GM12873 (cell line): Measurements from ENCODE around the gene SLC25A51.

ENCODE experiments used
- TF ChIP-seq, protein P1 (sequence below): IDR thresholded peaks from 2 replicates; pipeline ENCODE4 v1.5.1; 2012; ENCODE audit warnings: low read depth, mild to moderate bottlenecking, moderate library complexity, low read length, control low read depth; ENCODE audit not compliant: insufficient read depth; ENCODE audit errors: missing control alignments

Gene SLC25A51

DNA sequence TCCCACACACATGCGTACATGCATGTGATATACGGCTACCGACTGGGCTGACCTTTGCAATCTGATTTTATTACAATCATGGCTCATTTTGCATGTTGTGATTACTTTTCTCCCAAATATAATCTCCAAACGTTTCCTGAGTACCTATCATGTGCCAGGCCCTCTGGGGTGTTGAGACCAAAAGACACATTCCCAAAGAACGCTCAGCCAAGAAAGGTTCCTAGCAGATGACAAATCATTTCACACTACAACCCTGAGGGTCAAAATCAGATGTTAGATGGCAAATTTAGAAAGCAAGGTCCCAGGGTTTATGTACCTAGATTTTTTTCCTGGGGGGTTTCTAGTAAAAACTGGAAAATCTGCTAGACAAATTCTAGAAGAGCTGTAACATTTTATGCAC is 32.4 kb upstream of the SLC25A51 start:
- TF ChIP-seq, protein P1, sequence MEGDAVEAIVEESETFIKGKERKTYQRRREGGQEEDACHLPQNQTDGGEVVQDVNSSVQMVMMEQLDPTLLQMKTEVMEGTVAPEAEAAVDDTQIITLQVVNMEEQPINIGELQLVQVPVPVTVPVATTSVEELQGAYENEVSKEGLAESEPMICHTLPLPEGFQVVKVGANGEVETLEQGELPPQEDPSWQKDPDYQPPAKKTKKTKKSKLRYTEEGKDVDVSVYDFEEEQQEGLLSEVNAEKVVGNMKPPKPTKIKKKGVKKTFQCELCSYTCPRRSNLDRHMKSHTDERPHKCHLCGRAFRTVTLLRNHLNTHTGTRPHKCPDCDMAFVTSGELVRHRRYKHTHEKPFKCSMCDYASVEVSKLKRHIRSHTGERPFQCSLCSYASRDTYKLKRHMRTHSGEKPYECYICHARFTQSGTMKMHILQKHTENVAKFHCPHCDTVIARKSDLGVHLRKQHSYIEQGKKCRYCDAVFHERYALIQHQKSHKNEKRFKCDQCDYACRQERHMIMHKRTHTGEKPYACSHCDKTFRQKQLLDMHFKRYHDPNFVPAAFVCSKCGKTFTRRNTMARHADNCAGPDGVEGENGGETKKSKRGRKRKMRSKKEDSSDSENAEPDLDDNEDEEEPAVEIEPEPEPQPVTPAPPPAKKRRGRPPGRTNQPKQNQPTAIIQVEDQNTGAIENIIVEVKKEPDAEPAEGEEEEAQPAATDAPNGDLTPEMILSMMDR, result no peak

DNA sequence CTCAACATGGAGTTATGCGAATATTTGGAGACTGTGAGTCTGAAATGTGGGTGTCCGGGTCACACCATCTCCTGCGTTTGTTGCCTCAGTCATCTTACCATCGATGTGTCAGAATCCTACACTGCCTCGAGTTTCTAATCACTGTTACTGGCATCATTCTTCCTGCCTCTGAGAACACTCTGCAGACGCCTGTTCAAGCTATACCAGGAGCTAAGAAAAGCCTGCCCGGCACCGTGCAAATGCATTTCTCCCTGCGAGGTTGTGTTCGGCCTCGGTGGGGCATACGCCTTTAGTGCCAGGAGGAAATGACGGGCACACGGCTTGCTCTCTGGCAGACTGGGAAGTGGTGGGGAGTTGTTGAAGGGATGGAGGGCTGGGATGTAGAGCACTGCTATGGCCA is 31.2 kb upstream of the SLC25A51 start:
- TF ChIP-seq, protein P1, result no peak

DNA sequence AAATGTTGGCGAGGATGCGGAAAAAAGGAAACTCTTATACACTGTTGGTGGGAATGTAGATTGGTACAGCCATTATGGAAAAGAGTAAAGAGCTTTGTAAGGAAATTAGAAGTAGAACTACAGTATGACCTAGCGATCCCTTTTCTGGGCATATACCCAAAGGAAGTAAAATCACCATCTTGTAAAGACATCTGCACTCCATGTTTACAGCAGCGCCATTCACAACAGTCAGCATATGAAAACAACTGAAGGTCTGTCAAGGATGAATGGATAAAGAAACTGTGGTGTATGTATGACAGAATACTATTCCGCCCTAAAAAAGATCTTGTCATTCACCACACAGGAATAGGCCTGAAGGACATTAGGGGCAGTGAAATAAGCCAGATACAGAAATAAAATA is 27.7 kb upstream of the SLC25A51 start:
- TF ChIP-seq, protein P1, result no peak

DNA sequence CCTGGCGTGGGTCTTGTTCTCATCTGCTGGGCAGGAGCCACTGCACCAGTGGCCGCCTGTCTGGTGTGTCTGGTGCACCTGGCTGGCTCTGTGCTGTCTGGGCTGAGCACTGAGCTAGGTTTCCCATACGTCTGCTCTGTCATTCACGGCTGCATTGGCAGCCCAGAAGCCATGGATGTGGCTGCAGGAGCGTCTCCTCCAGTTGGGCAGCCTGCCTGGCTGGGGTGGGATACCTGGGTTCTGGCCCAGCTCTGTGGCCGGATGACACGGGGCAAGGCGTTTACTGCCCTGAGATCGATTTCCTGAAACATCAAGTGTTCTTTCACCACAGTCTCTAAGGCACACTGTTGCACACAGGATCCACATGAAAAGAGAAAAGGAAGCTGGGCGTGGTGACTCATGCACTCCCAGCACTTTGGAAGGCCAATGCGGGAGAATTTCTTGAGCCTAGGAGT is 25.5 kb upstream of the SLC25A51 start:
- TF ChIP-seq, protein P1, result no peak

DNA sequence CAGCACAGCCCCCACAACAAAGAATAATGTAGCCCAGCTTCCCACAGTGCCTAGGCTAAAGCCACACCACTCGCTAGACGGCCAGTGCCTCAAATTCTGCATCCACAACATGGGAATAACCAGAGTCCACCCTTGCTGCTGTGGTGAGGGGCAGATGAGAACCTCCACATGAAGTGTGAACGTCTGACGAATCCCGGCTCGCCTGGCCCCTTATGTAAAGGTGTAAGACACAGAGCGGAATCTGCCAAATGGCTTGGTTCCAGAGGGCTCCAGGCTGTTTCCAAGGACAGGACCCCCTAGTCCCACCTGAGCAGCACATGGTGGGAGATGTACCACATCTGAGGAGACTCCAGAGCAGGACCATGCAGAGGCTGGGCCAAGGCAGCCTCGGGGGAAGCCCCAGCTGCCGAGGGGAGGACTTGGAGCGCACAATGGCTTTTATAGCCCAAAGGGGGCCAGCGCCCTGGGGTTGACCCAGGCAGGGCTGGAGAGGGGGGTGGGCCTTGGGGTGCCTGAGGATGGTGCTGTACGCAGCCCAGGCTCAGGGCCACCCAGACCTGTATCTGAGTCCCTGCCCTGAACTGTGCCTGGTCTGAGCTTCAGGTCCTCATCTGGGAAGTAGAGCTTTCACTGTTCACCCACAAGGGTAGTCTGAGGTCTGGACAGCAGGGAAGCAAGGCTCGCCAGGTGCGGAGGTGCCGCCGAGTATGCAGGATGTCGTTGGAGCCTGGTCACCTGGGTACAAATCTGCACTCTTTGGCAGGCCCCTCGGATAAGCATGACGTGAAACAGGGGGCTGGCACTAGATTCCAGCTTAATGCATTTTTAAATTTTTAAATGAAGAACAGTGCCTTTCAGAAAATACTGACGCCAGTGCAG is 24.9 kb upstream of the SLC25A51 start:
- TF ChIP-seq, protein P1, result no peak

DNA sequence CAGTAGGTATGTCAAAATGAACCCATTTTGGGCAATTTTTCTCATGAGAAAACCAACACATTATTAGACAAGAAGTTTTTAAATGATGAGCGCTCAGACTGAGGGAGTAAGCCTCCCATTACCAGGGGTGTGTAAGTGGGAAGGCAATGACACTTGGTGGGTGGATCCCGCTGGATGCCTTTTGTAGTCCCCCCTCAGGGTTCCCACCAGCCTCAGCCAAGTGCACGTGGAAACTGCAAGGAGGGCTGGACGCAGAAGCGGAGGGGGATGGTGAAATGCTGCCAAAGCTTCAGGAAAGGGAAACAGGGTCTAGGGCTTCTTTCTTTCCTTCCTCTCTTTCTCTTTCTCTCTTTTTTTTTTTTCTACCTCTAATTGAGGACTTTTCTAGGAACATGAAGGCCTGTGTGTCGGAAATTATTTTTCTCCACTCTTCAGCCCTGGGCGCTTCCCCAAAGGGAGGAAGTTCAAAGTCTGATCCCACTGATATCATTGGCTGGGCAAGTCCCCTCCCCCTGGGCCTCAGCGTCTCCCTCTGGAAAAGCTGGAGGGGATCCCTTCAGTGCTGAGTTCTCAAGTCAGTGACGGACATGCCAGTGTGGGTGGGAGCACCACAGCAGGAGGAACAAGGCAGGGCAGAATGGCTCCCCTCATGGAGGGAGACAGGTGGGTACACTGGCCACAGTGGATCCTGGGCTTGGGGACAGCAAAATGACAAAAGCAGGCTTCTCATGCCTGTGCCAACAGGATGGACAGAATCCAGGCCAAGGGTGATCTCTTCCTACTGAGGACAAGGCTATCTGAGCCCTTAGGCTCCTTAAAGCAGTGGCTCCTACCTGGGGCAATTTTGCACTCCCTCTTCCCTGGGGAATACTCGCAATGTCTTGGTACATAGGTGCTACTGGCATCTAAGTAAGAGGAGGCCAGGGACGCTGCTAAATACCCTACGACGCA is 23.9 kb upstream of the SLC25A51 start:
- TF ChIP-seq, protein P1, result no peak

DNA sequence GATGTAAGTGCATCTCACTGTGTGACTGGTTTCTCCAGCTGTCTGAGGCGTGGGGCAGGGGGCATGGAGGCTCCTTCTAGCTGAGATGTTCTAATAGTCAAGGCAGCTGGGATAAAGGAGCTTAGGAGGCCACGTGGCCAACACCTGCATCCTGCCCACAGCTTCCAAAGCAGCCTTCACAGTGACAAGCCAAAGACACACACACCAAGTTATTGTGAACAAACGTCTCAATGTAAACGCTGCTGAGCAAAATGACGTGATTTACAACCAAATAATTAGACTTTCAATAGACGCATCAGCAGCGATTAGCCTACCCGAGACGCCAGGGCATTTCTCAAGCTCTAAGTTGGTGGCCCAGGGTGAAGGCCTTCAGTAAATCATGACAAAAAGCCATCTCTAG is 23.2 kb upstream of the SLC25A51 start:
- TF ChIP-seq, protein P1, result no peak
